Brain microvascular endothelial cell (primary cell): Measurements from ENCODE around the gene AGBL3.
A peak's percentile ranks its signal among the peaks of the same experiment; 100 is the strongest.

Source experiments
- DNase-seq: peaks from one replicate; pipeline ENCODE4 v3.0.0-alpha.2; 2020
- H3K27ac ChIP-seq: fragments of 250-450 bp; sonication (Bioruptor Pico); 2 replicates; pipeline ENCODE4 v1.5.1; 2020; ENCODE audit warnings: mild to moderate bottlenecking, moderate library complexity
- H3K27me3 ChIP-seq: fragments of 250-450 bp; sonication (Bioruptor Pico); replicated peaks from 2 replicates; pipeline ENCODE4 v1.5.1; 2020; ENCODE audit warnings: mild to moderate bottlenecking
- H3K36me3 ChIP-seq: fragments of 250-450 bp; sonication (Bioruptor Pico); replicated peaks from 2 replicates; pipeline ENCODE4 v1.5.1; 2020; ENCODE audit warnings: mild to moderate bottlenecking
- H3K4me3 ChIP-seq: 2 replicates; pipeline ENCODE4 v1.5.1; 2011; ENCODE audit warnings: low read depth, mild to moderate bottlenecking, control low read depth, low read length, moderate library complexity
- CTCF ChIP-seq: IDR thresholded peaks from 2 replicates; pipeline ENCODE4 v1.5.1; 2011; ENCODE audit warnings: low read depth, mild to moderate bottlenecking, moderate library complexity, low read length, control low read depth, inconsistent platforms; ENCODE audit errors: missing control alignments
- in situ Hi-C: cut with HindIII; loops from 2 replicates; pipeline ENCODE4 v1.10.0; 2017; ENCODE audit warnings: low sequenced_read_pairs, low pct_ligation_motif_present

AGBL3 gene

GRCh38 chr7:134954197-134955082 lies 31.9 kb upstream of the AGBL3 start:
- in situ Hi-C loops, result no loop called here

GRCh38 chr7:134957005-134957404 lies 29.3 kb upstream of the AGBL3 start:
- no peak for DNase-seq
- H3K27ac ChIP-seq, result no peak overlapping the region
- no peak for TF ChIP-seq CTCF
- in situ Hi-C loops, result no loop called here
- H3K4me3 ChIP-seq, result no peak overlapping the region
- H3K36me3 ChIP-seq, result peaks cover 89% of the 10 kb centered on the region
- no peaks in the 10 kb centered on the region for H3K27me3 ChIP-seq

More at GRCh38 chr7:134954197-134955082, 31.9 kb upstream of the AGBL3 start:
- H3K27ac ChIP-seq, result no peak overlapping the region
- H3K36me3 ChIP-seq, result peaks cover 90% of the 10 kb centered on the region
- peak; percentile 43 for TF ChIP-seq CTCF
- no peaks in the 10 kb centered on the region for H3K27me3 ChIP-seq
- no peak overlapping the region for H3K4me3 ChIP-seq
- DNase-seq, result no peak

GRCh38 chr7:134959810-134960209 lies 26.5 kb upstream of the AGBL3 start:
- Histone ChIP-seq H3K27ac (no peak overlapping the region), H3K4me3 (no peak overlapping the region), H3K36me3 (peaks cover 93% of the 10 kb centered on the region), H3K27me3 (no peaks in the 10 kb centered on the region)
- in situ Hi-C loops, result no loop called here
- no peak for TF ChIP-seq CTCF
- no peak for DNase-seq

- H3K36me3 ChIP-seq, result peaks cover 93% of the 10 kb centered on the region
- TF ChIP-seq CTCF, result no peak
- no peak for DNase-seq
- no peaks in the 10 kb centered on the region for H3K27me3 ChIP-seq
- no peak overlapping the region for H3K27ac ChIP-seq
- H3K4me3 ChIP-seq, result no peak overlapping the region
- in situ Hi-C loops, result no loop called here
These were observed 24.0 kb upstream of the AGBL3 start for GRCh38 chr7:134962270-134962780.

- no peak overlapping the region for H3K27ac ChIP-seq
- in situ Hi-C loops, result no loop called here
- H3K36me3 ChIP-seq, result peaks cover 93% of the 10 kb centered on the region
These were observed 23.3 kb upstream of the AGBL3 start for GRCh38 chr7:134963036-134963435.

More at GRCh38 chr7:134963036-134963435, 23.3 kb upstream of the AGBL3 start:
- no peak overlapping the region for H3K4me3 ChIP-seq
- H3K27me3 ChIP-seq, result no peaks in the 10 kb centered on the region
- no peak for DNase-seq
- TF ChIP-seq CTCF, result no peak
